K562 (cell line): ENCODE results near the gene PRR7. TPM values are rescaled to one million over a fixed set of nuclear protein-coding genes. Genes with fewer than 3 reads are reported as not detected.
A peak's percentile ranks its signal among the peaks of the same experiment; 100 is the strongest.

Experiments
- ATF6 ChIP-seq: sonication (generic); formaldehyde crosslinking; IDR thresholded peaks from 2 replicates; pipeline ENCODE4 v1.4.0; 2020; ENCODE audit warnings: mild to moderate bottlenecking, missing genetic modification reagents
- BACH1 ChIP-seq: fragments of 200-800 bp; sonication (Bioruptor generic); IDR thresholded peaks from 2 replicates; pipeline ENCODE4 v1.6.1; 2016; ENCODE audit warnings: missing genetic modification characterization, missing compliant biosample characterization
- CAMTA2 ChIP-seq: fragments of 250-450 bp; sonication (Bioruptor Pico); conservative IDR thresholded peaks from 2 replicates; pipeline ENCODE4 v1.5.1; 2022
- CSDE1 ChIP-seq, 2 experiments: fragments of 450-650 bp; IDR thresholded peaks; 2 replicates each; pipeline ENCODE4 v1.6.1; 2016; ENCODE audit warnings: mild to moderate bottlenecking in 1 of 2
- JUND ChIP-seq, 2 experiments: IDR thresholded peaks; 2 replicates in 1 of 2; 3 replicates in 1 of 2; pipeline ENCODE4 v1.6.1; 2011; ENCODE audit warnings: borderline replicate concordance in 2 of 2, low read depth in 2 of 2, low read length in 2 of 2, improper control_type of control experiment in 1 of 2, missing biosample characterization in 1 of 2, missing genetic modification characterization in 1 of 2, missing genetic modification reagents in 1 of 2
- MYC ChIP-seq, 2 experiments: fragments of 250-450 bp in 1 of 2; sonication (Bioruptor Pico) in 1 of 2; IDR thresholded peaks; 2 replicates each; pipeline versions ENCODE4 v1.5.1 to v1.6.1; 2012 to 2021; ENCODE audit warnings: low read depth in 2 of 2, borderline replicate concordance in 1 of 2, improper control_type of control experiment in 1 of 2, low read length in 1 of 2, mild to moderate bottlenecking in 1 of 2, moderate library complexity in 1 of 2
- NFRKB ChIP-seq: fragments of 450-650 bp; IDR thresholded peaks from 2 replicates; pipeline ENCODE4 v1.6.1; 2016; ENCODE audit warnings: low read depth
- PTRF ChIP-seq: fragments of 450-650 bp; IDR thresholded peaks from 2 replicates; pipeline ENCODE4 v1.6.1; 2016; ENCODE audit warnings: mild to moderate bottlenecking, missing genetic modification characterization, missing compliant biosample characterization
- SMARCA5 ChIP-seq: fragments of 450-650 bp; IDR thresholded peaks from 2 replicates; pipeline ENCODE4 v1.6.1; 2016
- SP1 ChIP-seq: sonication (generic); formaldehyde crosslinking; IDR thresholded peaks from 2 replicates; pipeline ENCODE4 v1.8.1; 2022; ENCODE audit warnings: mild to moderate bottlenecking, missing genetic modification reagents
- SRF ChIP-seq, 2 experiments: fragments of 250-450, 450-650 bp in 1 of 2; sonication (Bioruptor Pico) in 1 of 2; sonication (generic) in 1 of 2; formaldehyde crosslinking; IDR thresholded peaks; 2 replicates each; pipeline versions ENCODE4 v1.5.0 to v1.5.1; 2020 to 2022; ENCODE audit warnings: mild to moderate bottlenecking in 1 of 2, missing genetic modification reagents in 1 of 2
- TEAD1 ChIP-seq, 2 experiments: fragments of 450-650 bp in 1 of 2; sonication (generic) in 1 of 2; formaldehyde crosslinking; IDR thresholded peaks; 2 replicates each; pipeline versions ENCODE4 v1.4.0 to v1.8.0; 2020 to 2022; ENCODE audit warnings: mild to moderate bottlenecking in 2 of 2, missing genetic modification reagents in 1 of 2
- THAP7 ChIP-seq: fragments of 250-450 bp; sonication (Bioruptor Pico); IDR thresholded peaks from 2 replicates; pipeline ENCODE4 v1.5.0; 2021
- THRAP3 ChIP-seq: fragments of 450-650 bp; IDR thresholded peaks from 2 replicates; pipeline ENCODE4 v1.6.1; 2016; ENCODE audit warnings: mild to moderate bottlenecking, inconsistent platforms, borderline replicate concordance
- WHSC1 ChIP-seq: IDR thresholded peaks from one replicate; pipeline ENCODE4 v1.6.1; 2012; ENCODE audit warnings: low read length, control low read depth, inconsistent platforms
- ZKSCAN3 ChIP-seq: fragments of 250-450 bp; sonication (Bioruptor Pico); IDR thresholded peaks from 2 replicates; pipeline ENCODE4 v1.4.0; 2020
- ZNF133 ChIP-seq: fragments of 250-450 bp; sonication (Bioruptor Pico); IDR thresholded peaks from 2 replicates; pipeline ENCODE4 v1.4.0; 2020; ENCODE audit warnings: mild to moderate bottlenecking
- polyA plus RNA-seq, 8 experiments: library from polyadenylated mRNA; depleted of rRNA in 4 of 8; stranded (reverse) in 5 of 8; unstranded in 3 of 8; fragments of >200 nt; fragmentation: Nextera tagmentation in 2 of 8; fragmentation: Illumina TruSeq in 1 of 8; extraction: Ambion mirVana in 2 of 8; extraction: Trizol in 1 of 8; gene quantifications; 2 replicates each; pipeline versions ENCODE4 v1.2.1 to v1.2.3, GENCODE V29; 2011 to 2014; ENCODE audit warnings: inconsistent platforms in 1 of 8, missing spikeins in 1 of 8
- total RNA-seq, 7 experiments: library from RNA; depleted of rRNA in 6 of 7; stranded (reverse); fragments of >200 nt in 6 of 7; fragmentation: Illumina TruSeq in 2 of 7; extraction: Trizol in 2 of 7; gene quantifications; 2 replicates each; pipeline versions ENCODE4 v1.2.1 to v1.2.3, GENCODE V29; 2011 to 2021; ENCODE audit warnings: low replicate concordance in 1 of 7
- TF ChIP-seq, protein P1 (sequence below): fragments of 450-650 bp; conservative IDR thresholded peaks from 2 replicates; pipeline ENCODE4 v1.6.1; 2016; ENCODE audit warnings: missing genetic modification characterization, low read depth, mild to moderate bottlenecking, control low read depth, missing compliant biosample characterization
- TF ChIP-seq, protein P2 (sequence below): fragments of 250-450 bp; sonication (Bioruptor Pico); IDR thresholded peaks from 2 replicates; pipeline ENCODE4 v1.8.0; 2022; ENCODE audit warnings: moderate library complexity, mild to moderate bottlenecking, inconsistent platforms
- TF ChIP-seq, protein P3 (sequence below): fragments of 150-350 bp; conservative IDR thresholded peaks from 2 replicates; pipeline ENCODE4 v1.6.1; 2014; ENCODE audit warnings: low read length

Gene PRR7
- total and polyA plus RNA-seq, 9 of the 15 experiments (the other 6 are each of a cell fraction or from before 2014, with no cell fraction given) = 0.80 to 11.3 (median 10.4) TPM; not detected in 4

DNA sequence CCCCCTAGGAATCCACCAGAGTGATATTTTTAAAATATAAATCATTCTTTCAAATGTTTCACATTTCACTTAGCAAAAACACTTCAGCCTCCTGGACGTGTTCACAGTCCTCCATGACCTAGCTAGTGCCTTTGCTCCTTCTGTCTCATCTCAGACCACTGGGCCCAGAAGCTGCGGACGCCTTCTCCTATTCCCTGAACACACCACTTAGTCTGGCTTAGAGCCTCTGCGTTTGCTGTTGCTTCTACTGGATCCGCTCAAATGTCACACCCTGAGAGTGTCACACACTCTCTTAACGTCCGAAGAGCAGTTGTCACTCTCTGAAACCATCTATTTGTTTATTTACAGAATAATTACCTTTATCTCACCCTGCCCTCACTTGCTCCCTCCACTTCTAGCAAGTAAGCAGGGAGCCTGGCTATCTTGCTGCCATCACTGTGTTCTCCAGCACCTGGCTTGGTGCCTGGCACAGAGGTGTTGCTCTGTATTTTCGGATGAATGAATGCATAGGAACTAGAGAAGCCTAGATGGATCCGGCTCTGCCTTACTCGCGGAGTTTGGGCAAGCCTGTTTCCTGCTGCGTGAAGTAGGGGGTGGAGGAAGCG is 21.3 kb upstream of the PRR7 start (continued):
- TF ChIP-seq, protein P1, sequence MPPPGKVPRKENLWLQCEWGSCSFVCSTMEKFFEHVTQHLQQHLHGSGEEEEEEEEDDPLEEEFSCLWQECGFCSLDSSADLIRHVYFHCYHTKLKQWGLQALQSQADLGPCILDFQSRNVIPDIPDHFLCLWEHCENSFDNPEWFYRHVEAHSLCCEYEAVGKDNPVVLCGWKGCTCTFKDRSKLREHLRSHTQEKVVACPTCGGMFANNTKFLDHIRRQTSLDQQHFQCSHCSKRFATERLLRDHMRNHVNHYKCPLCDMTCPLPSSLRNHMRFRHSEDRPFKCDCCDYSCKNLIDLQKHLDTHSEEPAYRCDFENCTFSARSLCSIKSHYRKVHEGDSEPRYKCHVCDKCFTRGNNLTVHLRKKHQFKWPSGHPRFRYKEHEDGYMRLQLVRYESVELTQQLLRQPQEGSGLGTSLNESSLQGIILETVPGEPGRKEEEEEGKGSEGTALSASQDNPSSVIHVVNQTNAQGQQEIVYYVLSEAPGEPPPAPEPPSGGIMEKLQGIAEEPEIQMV (tag) = no peak
- TF ChIP-seq CSDE1 (IDR thresholded peaks at IDR 0.05) = no peak
- 0 out of 2 replicates have a peak, but pooled peaks have one; percentile 47 for TF ChIP-seq PTRF (tag)
- 0 out of 2 replicates have a peak, but pooled peaks have one; percentile 59 for TF ChIP-seq BACH1 (tag)
- TF ChIP-seq SP1 (CRISPR knock-in tag) = no peak
- 0 out of 2 replicates have a peak, but pooled peaks have one; percentile 55 for TF ChIP-seq CAMTA2
- no peak for TF ChIP-seq ATF6 (CRISPR knock-in tag)
- no peak for TF ChIP-seq ZKSCAN3 (CRISPR knock-in tag)
- TF ChIP-seq JUND (IDR thresholded peaks at IDR 0.05; ENCODE audit: borderline replicate concordance, low read depth, low read length) = no peak
- 0 out of 3 replicates have a peak, but pooled peaks have one; percentile 35 for TF ChIP-seq JUND (tag; IDR thresholded peaks at IDR 0.05; ENCODE audit: borderline replicate concordance, low read depth, low read length)
- TF ChIP-seq SMARCA5 = peak; percentile 94
- no peak for TF ChIP-seq SRF (CRISPR knock-in tag; IDR thresholded peaks at IDR 0.05)
- TF ChIP-seq ZNF133 = no peak
- no peak for TF ChIP-seq TEAD1 (CRISPR knock-in tag; IDR thresholded peaks at IDR 0.05)
- TF ChIP-seq MYC (IDR thresholded peaks at IDR 0.05; ENCODE audit: low read depth, low read length) = no peak
- 0 out of 2 replicates have a peak, but pooled peaks have one; percentile 12 for TF ChIP-seq MYC (CRISPR knock-in tag; IDR thresholded peaks at IDR 0.05; ENCODE audit: borderline replicate concordance, low read depth)
- no peak for TF ChIP-seq WHSC1
- TF ChIP-seq, protein P2, sequence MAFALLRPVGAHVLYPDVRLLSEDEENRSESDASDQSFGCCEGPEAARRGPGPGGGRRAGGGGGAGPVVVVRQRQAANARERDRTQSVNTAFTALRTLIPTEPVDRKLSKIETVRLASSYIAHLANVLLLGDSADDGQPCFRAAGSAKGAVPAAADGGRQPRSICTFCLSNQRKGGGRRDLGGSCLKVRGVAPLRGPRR (CRISPR knock-in tag) = no peak
- TF ChIP-seq NFRKB = peak; percentile 70; the same call in 1 of the 2 replicates
- no peak for TF ChIP-seq THRAP3
- no peak for TF ChIP-seq THAP7 (CRISPR knock-in tag)
- TF ChIP-seq, protein P3, sequence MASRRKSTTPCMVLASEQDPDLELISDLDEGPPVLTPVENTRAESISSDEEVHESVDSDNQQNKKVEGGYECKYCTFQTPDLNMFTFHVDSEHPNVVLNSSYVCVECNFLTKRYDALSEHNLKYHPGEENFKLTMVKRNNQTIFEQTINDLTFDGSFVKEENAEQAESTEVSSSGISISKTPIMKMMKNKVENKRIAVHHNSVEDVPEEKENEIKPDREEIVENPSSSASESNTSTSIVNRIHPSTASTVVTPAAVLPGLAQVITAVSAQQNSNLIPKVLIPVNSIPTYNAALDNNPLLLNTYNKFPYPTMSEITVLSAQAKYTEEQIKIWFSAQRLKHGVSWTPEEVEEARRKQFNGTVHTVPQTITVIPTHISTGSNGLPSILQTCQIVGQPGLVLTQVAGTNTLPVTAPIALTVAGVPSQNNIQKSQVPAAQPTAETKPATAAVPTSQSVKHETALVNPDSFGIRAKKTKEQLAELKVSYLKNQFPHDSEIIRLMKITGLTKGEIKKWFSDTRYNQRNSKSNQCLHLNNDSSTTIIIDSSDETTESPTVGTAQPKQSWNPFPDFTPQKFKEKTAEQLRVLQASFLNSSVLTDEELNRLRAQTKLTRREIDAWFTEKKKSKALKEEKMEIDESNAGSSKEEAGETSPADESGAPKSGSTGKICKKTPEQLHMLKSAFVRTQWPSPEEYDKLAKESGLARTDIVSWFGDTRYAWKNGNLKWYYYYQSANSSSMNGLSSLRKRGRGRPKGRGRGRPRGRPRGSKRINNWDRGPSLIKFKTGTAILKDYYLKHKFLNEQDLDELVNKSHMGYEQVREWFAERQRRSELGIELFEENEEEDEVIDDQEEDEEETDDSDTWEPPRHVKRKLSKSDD = no peak
